GM06990 (cell line): ENCODE data around the gene HIPK2.

Experiments
- DNase-seq: peaks from one replicate; pipeline ENCODE4 v3.0.0-alpha.2; 2011; ENCODE audit not compliant: insufficient read length; ENCODE audit errors: extremely low read depth
- H3K27me3 ChIP-seq: replicated peaks from 2 replicates; pipeline ENCODE4 v1.6.0; 2011; ENCODE audit warnings: low read length; ENCODE audit not compliant: control insufficient read depth, insufficient read depth
- H3K36me3 ChIP-seq: 2 replicates; pipeline ENCODE4 v1.5.1; 2011; ENCODE audit warnings: low read length; ENCODE audit not compliant: control insufficient read depth, insufficient read depth
- H3K4me3 ChIP-seq: replicated peaks from 2 replicates; pipeline ENCODE4 v1.5.1; 2011; ENCODE audit warnings: low read depth, mild to moderate bottlenecking, control low read depth, low read length
- TF ChIP-seq, protein P1 (sequence below): IDR thresholded peaks from 2 replicates; pipeline ENCODE4 v1.5.1; 2011; ENCODE audit warnings: low read length, control low read depth, mild to moderate bottlenecking, inconsistent platforms; ENCODE audit not compliant: insufficient read depth, poor library complexity, severe bottlenecking

Gene HIPK2

DNA sequence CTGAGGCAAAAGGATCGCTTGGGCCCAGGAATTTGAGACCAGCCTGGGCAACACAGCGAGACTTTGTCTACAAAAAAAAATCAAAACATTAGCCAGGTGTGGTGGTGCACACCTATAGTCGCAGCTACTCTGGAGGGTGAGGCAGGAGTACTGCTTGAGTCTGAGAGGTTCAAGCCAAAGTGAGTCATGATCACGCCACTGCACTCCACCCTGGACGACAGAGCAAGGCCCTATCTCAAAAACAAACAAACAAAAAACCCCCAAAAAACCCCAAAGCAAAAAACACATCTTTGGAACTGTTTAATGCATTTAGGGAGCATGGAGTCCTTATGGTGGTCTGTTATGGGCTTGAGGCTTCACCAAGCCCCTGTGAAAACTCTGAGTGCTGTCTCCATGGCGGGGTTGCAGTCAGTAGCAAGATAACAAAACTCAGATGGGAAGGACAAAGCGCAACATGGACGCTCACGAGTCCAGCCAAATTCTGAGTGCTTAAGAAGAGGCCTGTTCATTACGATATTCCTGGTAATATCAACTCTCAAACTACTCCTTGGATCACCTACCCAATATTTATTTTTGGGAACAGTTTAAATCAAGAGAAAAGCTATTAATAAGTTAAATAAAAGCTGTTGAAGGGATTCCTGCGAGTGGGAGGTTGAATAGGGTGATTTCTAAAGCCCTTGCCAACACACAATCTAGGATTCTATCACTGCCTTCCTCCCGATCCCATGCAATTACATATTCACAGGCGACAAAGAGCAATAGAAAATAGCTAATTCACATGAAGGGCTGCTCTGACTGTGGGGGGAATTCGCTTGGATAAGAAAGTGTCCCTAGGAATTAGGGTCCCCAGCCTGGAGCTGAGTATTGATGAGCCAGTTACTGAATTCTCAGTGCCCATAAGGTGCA, 123.3 kb downstream of the HIPK2 start:
- H3K4me3 ChIP-seq = no peak overlapping the region
- no peak for DNase-seq
- TF ChIP-seq, protein P1, sequence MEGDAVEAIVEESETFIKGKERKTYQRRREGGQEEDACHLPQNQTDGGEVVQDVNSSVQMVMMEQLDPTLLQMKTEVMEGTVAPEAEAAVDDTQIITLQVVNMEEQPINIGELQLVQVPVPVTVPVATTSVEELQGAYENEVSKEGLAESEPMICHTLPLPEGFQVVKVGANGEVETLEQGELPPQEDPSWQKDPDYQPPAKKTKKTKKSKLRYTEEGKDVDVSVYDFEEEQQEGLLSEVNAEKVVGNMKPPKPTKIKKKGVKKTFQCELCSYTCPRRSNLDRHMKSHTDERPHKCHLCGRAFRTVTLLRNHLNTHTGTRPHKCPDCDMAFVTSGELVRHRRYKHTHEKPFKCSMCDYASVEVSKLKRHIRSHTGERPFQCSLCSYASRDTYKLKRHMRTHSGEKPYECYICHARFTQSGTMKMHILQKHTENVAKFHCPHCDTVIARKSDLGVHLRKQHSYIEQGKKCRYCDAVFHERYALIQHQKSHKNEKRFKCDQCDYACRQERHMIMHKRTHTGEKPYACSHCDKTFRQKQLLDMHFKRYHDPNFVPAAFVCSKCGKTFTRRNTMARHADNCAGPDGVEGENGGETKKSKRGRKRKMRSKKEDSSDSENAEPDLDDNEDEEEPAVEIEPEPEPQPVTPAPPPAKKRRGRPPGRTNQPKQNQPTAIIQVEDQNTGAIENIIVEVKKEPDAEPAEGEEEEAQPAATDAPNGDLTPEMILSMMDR = no peak
- H3K27me3 ChIP-seq = no peaks in the 10 kb centered on the region
- peaks cover 12% of the 10 kb centered on the region for H3K36me3 ChIP-seq

DNA sequence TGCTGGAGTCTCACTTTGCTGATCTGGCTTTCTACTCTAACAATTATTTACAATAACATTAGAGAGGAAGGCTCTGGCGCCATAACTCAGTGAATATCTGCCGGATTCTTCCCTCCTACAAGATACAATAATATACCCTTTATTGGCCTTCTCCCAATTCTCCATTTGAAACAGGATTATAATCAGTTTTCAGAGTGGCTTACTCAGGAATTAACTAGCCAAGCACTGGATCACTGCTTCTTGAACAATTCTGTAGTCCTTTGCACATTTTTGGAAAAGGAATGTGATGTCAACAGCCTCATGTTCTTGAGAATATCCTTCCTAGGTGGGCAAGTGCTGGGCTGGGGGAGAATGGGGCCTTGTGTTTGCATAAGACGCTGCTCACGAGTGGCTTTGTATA, 125.9 kb downstream of the HIPK2 start:
- no peak for DNase-seq
- Histone ChIP-seq H3K27me3 (no peaks in the 10 kb centered on the region), H3K36me3 (peaks cover 9% of the 10 kb centered on the region), H3K4me3 (no peak overlapping the region)
- TF ChIP-seq, protein P1 = no peak

DNA sequence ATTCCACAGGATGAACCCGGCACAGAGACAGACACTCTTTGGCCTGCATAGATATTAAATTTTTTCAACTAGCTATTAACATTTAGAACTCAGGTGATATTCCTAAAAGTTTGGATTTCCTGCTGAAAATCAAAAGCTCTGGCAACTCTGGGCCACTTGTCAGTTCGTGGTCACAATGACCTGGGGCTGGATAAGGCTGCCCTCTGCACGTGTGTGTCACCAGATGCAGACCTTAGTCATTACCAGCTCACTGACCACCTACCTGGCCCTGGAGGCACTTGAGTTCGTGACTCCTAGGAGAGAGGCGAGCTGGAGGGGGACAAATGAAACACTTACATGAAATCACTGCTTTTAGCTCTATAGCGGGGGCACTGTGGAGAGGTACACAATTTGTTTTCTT, 126.5 kb downstream of the HIPK2 start:
- no peak for DNase-seq
- H3K4me3 ChIP-seq = no peak overlapping the region
- no peaks in the 10 kb centered on the region for H3K27me3 ChIP-seq
- TF ChIP-seq, protein P1 = no peak
- H3K36me3 ChIP-seq = peaks cover 9% of the 10 kb centered on the region

DNA sequence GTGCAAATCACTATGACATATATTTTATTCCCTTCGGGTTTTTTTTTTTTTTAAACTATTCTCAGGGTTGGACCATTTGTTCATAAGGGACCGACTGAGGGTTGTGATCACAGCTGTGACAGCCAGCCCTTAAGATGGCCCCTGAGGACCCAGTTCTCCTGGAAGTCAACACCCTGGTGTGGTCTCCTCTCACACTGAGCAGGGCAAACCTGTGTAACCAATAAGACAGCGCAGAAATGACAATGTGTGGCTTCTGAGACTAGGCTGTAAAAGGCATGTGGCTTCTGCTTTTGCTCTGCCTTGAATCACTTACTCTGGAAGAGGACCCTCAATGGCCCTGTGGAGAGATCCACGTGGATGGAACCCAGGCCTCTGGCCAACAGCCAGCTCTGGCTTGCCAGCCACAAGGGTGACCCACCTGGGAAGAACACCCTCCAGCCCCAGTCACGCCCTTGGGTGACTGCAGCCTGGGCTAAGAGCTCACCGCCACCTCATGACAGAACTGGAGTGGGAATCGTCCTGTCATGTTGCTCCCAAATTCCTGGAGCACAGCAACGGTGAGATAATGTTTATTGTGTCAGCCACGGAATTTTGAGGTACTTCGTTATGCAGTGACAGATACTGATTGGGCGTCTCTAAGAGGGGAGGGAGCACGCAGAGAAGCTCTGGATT, 127.2 kb downstream of the HIPK2 start:
- Histone ChIP-seq H3K36me3 (peaks cover 10% of the 10 kb centered on the region), H3K27me3 (no peaks in the 10 kb centered on the region), H3K4me3 (no peak overlapping the region)
- no peak for DNase-seq
- TF ChIP-seq, protein P1 = no peak

GRCh38 chr7:139648941-139649425, 128.8 kb downstream of the HIPK2 start:
- no peaks in the 10 kb centered on the region for H3K27me3 ChIP-seq
- H3K36me3 ChIP-seq = peaks cover 9% of the 10 kb centered on the region
- TF ChIP-seq, protein P1 = no peak
- H3K4me3 ChIP-seq = peak overlapping the region; percentile 27
- peak; percentile 83 for DNase-seq
